HG03280 (cell line): ENCODE data around the gene PKD1L1.
"Not testable (repeated sequence)": the region's sequence is repeated elsewhere in the genome, so short reads cannot be mapped to it uniquely, and the experiment has no call there.

Source experiments
- ATAC-seq: cut with Tn5 transposase; IDR thresholded peaks from one replicate; pipeline ENCODE4 v1.9.1; 2021; ENCODE audit warnings: mild to moderate bottlenecking, moderate library complexity; ENCODE audit not compliant: unreplicated experiment

Gene PKD1L1

GRCh38 chr7:47938574-47939165, 9.6 kb downstream of the PKD1L1 start:
- no peak for ATAC-seq

- ATAC-seq = peak; percentile 45
Observed at GRCh38 chr7:47937711-47938573, 10.3 kb downstream of the PKD1L1 start.

- peak; percentile 94 for ATAC-seq
Observed at GRCh38 chr7:47937065-47937687, 11.1 kb downstream of the PKD1L1 start.

GRCh38 chr7:47936323-47936722, 11.9 kb downstream of the PKD1L1 start:
- ATAC-seq = no peak

GRCh38 chr7:47935336-47935735, 12.9 kb downstream of the PKD1L1 start:
- no peak for ATAC-seq

- ATAC-seq = no peak
Observed at GRCh38 chr7:47934831-47935230, 13.4 kb downstream of the PKD1L1 start.

GRCh38 chr7:47933215-47933614, 15.1 kb downstream of the PKD1L1 start:
- no peak for ATAC-seq

- no peak for ATAC-seq
Observed at GRCh38 chr7:47932466-47933037, 15.7 kb downstream of the PKD1L1 start.

GRCh38 chr7:47932016-47932415, 16.2 kb downstream of the PKD1L1 start:
- ATAC-seq = no peak

GRCh38 chr7:47931005-47932004, 17.0 kb downstream of the PKD1L1 start:
- no peak for ATAC-seq

- no peak for ATAC-seq
Observed at GRCh38 chr7:47924266-47924665, 24.0 kb downstream of the PKD1L1 start.

GRCh38 chr7:47923081-47923875, 25.0 kb downstream of the PKD1L1 start:
- not testable (repeated sequence) for ATAC-seq

GRCh38 chr7:47916514-47916913, 31.8 kb downstream of the PKD1L1 start:
- ATAC-seq = not testable (repeated sequence)

- no peak for ATAC-seq
Observed at GRCh38 chr7:47915616-47915976, 32.7 kb downstream of the PKD1L1 start.

- no peak for ATAC-seq
Observed at GRCh38 chr7:47914717-47915615, 33.3 kb downstream of the PKD1L1 start.

- no peak for ATAC-seq
Observed at GRCh38 chr7:47912332-47912731, 35.9 kb downstream of the PKD1L1 start.

- ATAC-seq = no peak
Observed at GRCh38 chr7:47908720-47909119, 39.5 kb downstream of the PKD1L1 start.

GRCh38 chr7:47907981-47908616, 40.2 kb downstream of the PKD1L1 start:
- no peak for ATAC-seq
